MM.1S (cell line): ENCODE measurements around the gene HOXD8.

Experiments
- CTCF ChIP-seq: fragments of 300-600 bp; sonication (generic); IDR thresholded peaks from 2 replicates; pipeline ENCODE4 v1.5.1; 2016; ENCODE audit warnings: antibody characterized with exemption, low read length, mixed read lengths
- EZH2phosphoT487 ChIP-seq: fragments of 300-600 bp; sonication (generic); IDR thresholded peaks from 2 replicates; pipeline ENCODE4 v1.6.1; 2018; ENCODE audit warnings: antibody characterized with exemption, low read length

DNA sequence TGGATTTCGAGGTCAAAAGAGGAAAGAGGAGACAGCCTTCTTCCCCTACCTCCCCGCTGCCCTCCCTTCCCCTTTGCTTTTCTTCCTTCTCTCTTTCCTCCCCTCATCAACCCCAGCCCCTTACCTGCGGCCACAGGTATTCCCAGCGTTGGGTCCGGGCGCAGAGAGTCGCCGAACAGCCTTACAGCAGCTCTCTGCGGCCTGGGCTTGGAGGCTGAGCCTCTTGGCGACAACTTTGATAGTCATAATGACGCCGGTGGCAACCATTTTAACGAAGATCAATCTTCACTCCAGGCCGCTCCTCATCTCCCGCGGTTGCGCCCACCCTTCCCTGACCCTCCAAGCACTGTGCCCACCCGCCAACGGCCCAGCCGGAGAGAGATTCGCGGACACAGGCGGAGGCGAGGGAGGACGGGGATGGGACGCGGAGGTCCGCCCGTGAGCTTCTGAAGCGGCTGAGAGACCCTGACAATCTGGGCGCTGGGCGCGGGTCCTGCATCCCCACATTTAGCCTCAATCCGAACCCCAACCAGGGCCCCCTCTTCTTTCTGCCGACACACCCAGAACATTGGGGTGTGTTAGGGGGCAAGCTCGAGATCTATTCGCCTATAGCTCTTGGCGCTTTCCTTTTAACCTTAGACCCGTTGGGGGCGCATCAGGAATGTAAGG, 44.3 kb upstream of the HOXD8 start:
- TF ChIP-seq EZH2phosphoT487 (no peak), CTCF (no peak)
